GM13976 (cell line): ENCODE results near the gene CRADD.

Source experiments
- DNase-seq: peaks from one replicate; pipeline ENCODE4 v3.0.0; 2012; ENCODE audit warnings: low spot score
- in situ Hi-C: fragments of 300-500 bp; cut with MboI; formaldehyde crosslinking; loops from one replicate; pipeline ENCODE4 v1.12.0; 2022; ENCODE audit warnings: low sequenced_read_pairs, mixed read lengths, inconsistent platforms; ENCODE audit not compliant: unreplicated experiment
- TF ChIP-seq, protein P1 (sequence below): IDR thresholded peaks from 2 replicates; pipeline ENCODE4 v1.5.1; 2012; ENCODE audit warnings: borderline replicate concordance, mild to moderate bottlenecking; ENCODE audit not compliant: insufficient read depth; ENCODE audit errors: extremely low read depth, missing control alignments, control extremely low read depth

Gene CRADD

DNA sequence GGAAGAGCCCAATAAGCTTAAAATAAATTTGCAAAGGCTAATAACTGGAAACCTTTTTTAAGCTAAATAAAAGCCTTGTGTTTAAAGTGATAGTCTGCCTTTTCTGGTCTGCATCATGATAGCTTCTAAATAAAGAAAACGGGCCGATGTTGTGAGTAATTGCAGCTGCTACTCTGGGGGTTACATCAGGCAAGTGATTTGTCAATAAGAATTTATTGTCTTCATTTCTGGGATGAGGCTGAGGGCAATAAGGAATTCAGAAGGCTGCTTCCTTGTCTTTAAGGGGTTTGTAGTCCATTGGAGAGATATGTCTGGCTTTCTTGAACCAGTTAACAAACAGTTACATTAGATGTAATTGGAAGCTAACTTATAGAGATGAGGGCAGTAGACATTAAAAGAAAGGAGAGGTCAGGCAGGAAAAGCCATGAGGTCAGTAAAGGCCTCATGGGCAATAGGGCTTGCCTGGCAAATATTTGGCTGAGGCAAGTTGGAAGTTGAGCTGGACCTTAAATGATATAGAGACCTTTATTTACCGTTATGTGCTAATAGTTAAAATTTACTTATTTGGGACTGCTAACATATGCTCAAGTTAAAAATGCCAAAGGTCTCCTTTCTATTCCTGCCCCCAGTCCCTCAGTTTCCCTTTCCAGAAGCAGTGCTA lies 85.0 kb downstream of the CRADD start:
- TF ChIP-seq, protein P1, sequence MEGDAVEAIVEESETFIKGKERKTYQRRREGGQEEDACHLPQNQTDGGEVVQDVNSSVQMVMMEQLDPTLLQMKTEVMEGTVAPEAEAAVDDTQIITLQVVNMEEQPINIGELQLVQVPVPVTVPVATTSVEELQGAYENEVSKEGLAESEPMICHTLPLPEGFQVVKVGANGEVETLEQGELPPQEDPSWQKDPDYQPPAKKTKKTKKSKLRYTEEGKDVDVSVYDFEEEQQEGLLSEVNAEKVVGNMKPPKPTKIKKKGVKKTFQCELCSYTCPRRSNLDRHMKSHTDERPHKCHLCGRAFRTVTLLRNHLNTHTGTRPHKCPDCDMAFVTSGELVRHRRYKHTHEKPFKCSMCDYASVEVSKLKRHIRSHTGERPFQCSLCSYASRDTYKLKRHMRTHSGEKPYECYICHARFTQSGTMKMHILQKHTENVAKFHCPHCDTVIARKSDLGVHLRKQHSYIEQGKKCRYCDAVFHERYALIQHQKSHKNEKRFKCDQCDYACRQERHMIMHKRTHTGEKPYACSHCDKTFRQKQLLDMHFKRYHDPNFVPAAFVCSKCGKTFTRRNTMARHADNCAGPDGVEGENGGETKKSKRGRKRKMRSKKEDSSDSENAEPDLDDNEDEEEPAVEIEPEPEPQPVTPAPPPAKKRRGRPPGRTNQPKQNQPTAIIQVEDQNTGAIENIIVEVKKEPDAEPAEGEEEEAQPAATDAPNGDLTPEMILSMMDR: no peak
- in situ Hi-C loops: loop anchor here (25.0 kb wide), 1 partner anchor 325 kb away; no protein-coding TSS in a partner anchor
- DNase-seq: no peak

DNA sequence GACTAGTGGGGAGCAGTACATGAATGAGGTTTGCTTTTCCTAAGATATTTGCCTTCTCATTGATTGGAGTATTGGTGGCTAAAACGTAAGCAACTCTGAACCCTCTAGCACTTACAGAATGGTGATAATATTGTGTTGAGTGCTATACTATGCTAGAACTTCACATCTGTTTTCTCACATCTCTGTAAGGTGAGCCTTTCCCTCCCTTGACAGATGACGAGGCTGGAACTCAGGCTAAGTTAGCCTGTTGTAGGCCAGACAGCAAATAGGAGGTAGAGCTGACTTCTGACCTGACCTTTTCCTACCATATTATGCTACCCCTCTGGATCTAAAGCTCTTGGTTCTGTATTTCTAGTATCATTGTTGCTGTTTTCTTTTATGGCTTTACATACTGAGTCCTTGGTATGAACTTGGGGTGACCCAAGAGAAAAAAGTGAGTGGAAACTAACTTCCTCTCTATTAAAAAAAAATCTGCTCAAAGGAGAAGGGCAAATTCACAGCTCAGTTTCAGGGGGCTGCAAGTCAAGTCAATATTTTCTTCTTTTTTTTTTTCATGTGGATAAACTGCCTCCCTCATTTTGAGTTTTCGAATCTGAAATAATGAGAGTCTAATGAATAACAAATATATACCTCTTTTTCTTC lies 85.9 kb downstream of the CRADD start:
- TF ChIP-seq, protein P1: no peak
- in situ Hi-C loops: loop anchor here (25.0 kb wide), 1 partner anchor 324 kb away; no protein-coding TSS in a partner anchor
- no peak for DNase-seq

DNA sequence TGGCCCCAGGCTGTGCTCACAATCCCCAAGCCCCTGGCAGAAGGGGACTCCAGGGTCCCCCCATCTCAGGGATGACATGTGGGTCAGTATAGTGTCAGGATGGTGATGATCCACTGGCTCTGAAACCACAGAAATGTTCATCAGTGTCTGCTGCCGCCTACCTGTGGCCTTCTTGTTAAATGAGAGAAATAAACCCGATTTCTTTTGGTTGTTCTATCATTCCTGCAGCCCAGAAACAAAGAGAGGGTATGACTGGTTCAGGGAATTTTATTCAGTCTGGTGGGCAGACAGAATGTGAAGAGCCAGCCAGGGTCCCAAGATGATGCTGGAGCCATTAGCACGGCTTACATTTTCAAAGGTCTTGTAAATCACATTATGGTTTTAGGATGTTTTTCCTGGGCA lies 86.6 kb downstream of the CRADD start:
- no peak for DNase-seq
- in situ Hi-C loops: loop anchor here (25.0 kb wide), 1 partner anchor 324 kb away; no protein-coding TSS in a partner anchor
- TF ChIP-seq, protein P1: no peak

DNA sequence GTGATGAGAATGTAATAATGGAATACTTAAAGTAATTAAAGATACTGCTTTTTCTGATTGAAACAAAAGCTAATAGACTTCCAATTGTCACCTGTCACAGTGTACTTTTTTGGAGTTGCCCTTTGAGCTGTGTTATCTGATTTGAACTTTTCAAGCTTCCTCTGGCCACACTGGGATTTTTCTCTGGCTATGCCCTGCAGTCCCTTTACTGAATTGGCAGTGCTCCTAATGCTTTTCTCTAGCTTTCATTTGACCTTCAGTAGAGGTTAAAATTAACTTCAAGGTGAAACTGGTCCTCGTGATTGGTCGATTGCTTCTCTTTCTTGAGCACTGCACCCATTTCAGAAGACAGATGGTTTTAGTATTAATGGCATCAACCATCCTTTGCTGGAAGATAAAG lies 89.2 kb downstream of the CRADD start:
- no peak for DNase-seq
- TF ChIP-seq, protein P1: no peak
- in situ Hi-C loops: loop anchor here (25.0 kb wide), 1 partner anchor 321 kb away; no protein-coding TSS in a partner anchor

DNA sequence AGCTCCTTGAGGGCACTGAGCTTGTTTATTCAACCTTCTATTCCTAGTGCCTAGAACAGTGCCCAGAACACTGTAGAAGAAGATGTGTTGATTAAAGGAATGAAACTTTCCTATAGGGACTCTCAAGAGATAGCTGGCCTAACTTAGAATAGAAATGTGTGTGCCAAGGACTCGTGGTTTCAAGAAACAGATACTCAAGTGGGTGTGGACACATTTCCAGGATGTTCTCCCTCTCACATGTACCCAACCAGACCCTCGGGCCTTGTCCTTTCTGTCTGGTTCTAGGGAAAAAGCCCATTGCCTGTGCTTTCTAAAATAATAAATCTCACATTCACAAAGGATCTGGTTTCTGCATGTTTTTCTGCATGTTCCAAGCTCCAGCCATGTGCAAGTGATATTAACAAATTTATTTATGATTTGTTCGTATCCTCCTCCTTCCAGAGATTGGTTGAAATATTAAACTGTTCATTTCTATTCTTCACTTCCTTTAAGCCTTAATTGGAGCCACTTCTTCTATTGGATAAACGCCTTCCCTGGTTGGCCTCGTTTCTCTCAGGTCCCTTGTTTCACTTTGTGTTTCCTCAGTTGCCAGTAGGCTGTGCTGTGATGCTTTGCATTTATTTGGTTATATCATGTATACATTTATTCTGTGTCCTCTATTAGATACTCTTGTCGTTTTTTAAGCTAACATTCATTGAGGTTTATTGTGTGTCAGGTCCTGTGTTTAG lies 89.8 kb downstream of the CRADD start:
- in situ Hi-C loops: loop anchor here (25.0 kb wide), 1 partner anchor 320 kb away; no protein-coding TSS in a partner anchor

DNA sequence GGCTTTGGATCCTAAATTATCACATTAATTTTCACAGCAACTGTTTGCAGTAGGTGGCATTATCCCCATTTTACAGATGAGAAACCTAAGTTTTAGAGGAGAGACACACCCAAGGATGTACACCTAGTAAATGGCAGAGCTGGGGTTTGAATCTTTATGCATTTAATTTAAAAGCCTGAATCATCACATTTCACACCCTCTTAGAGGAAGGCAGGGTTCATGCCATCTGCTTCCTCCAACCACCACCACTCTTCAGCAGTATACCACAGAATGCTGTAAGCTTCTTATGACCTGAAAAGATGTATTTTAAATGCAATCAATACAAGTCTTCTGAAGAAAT lies 90.3 kb downstream of the CRADD start:
- TF ChIP-seq, protein P1: no peak
- DNase-seq: no peak
- in situ Hi-C loops: loop anchor here (25.0 kb wide), 1 partner anchor 320 kb away; no protein-coding TSS in a partner anchor

More for the DNA sequence above, 89.8 kb downstream of the CRADD start:
- peak; percentile 57 for DNase-seq
- TF ChIP-seq, protein P1: peak; percentile 10
